Fibroblast of villous mesenchyme (primary cell): ENCODE measurements around the gene EFCAB12. TPM values are rescaled to one million over a fixed set of nuclear protein-coding genes. Genes with fewer than 3 reads are reported as not detected.

Source experiments
- DNase-seq: peaks from one replicate; pipeline ENCODE4 v3.0.0-alpha.2; 2010; ENCODE audit warnings: low read depth
- H3K4me3 ChIP-seq: 2 replicates; pipeline ENCODE4 v1.5.1; 2011; ENCODE audit warnings: low read depth, mild to moderate bottlenecking, low read length
- CTCF ChIP-seq: IDR thresholded peaks from 2 replicates; pipeline ENCODE4 v1.5.1; 2012; ENCODE audit warnings: low read depth, mild to moderate bottlenecking, low read length; ENCODE audit not compliant: insufficient read depth
- total RNA-seq: library from RNA; depleted of rRNA; stranded (reverse); fragments of >200 nt; gene quantifications from 2 replicates; pipeline ENCODE4 v1.2.3, GENCODE V29; 2012

Gene EFCAB12
- total RNA-seq, 1 donor: not detected

- no peak overlapping the region for H3K4me3 ChIP-seq
- DNase-seq: no peak
- no peak for TF ChIP-seq CTCF
Measured at GRCh38 chr3:129360171-129360611, 68.2 kb downstream of the EFCAB12 start.

GRCh38 chr3:129358772-129359371 lies 69.6 kb downstream of the EFCAB12 start:
- H3K4me3 ChIP-seq: no peak overlapping the region
- TF ChIP-seq CTCF: no peak
- DNase-seq: no peak

- TF ChIP-seq CTCF: no peak
- DNase-seq: no peak
- H3K4me3 ChIP-seq: no peak overlapping the region
Measured at GRCh38 chr3:129358177-129358771, 70.2 kb downstream of the EFCAB12 start.

- DNase-seq: no peak
- TF ChIP-seq CTCF: no peak
- no peak overlapping the region for H3K4me3 ChIP-seq
Measured at GRCh38 chr3:129357616-129358015, 70.8 kb downstream of the EFCAB12 start.

GRCh38 chr3:129356756-129357425 lies 71.5 kb downstream of the EFCAB12 start:
- no peak for TF ChIP-seq CTCF
- no peak overlapping the region for H3K4me3 ChIP-seq
- DNase-seq: no peak

DNA sequence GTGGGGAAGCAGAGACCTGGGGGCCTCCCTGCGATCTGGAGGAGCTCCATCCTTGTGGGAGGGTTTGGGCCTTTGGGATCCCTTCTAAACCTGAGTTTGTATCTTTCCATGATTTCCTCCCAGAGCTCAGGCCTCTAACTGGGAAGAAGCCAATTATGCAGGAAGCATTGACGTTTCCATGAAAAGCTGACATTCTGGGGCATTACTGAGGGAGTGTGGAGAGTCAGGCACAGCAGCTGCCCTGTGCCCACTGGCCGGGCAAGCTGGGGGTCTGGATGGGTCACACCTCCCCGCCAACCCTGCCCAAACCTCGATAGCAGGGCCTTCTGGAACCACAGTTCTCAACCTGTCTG lies 74.9 kb downstream of the EFCAB12 start:
- DNase-seq: no peak
- H3K4me3 ChIP-seq: no peak overlapping the region
- no peak for TF ChIP-seq CTCF
